IMR-90 (cell line): ENCODE data around the gene CGRRF1. TPM values are rescaled to one million over a fixed set of nuclear protein-coding genes. Genes with fewer than 3 reads are reported as not detected.

Experiments used
- ATAC-seq: fragments of 200-7000 bp; cut with Tn5 transposase; 2 replicates; pipeline ENCODE4 v1.9.1; 2020; ENCODE audit warnings: low read depth, mild to moderate bottlenecking, moderate library complexity
- BruUV-seq: library from RNA; stranded (reverse); fragments of 400-500 nt; replicated peaks from 2 replicates; lab custom pipeline; 2021; lab: Mats Ljungman, UMichigan
- CTCF ChIA-PET: fragments of 300-600 bp; formaldehyde crosslinking; extraction: SDS; loops from one replicate; lab custom pipeline; 2021; ENCODE audit warnings: antibody characterized with exemption; lab: Yijun Ruan, JAX
- POLR2A ChIA-PET: fragments of 300-600 bp; sonication (Branson Sonifier 250); formaldehyde crosslinking; loops from one replicate; lab custom pipeline; 2022; ENCODE audit warnings: antibody characterized with exemption; ENCODE audit not compliant: unreplicated experiment; lab: Charles Lee
- DNase-seq: peaks from one replicate; pipeline ENCODE4 v3.0.0; 2013
- H2AFZ ChIP-seq: replicated peaks from 2 replicates; pipeline ENCODE3; 2013; ENCODE audit warnings: low read length, mild to moderate bottlenecking; ENCODE audit not compliant: poor library complexity
- H2AK5ac ChIP-seq: 2 replicates; pipeline ENCODE4 v1.6.1; 2013; ENCODE audit warnings: low read depth, low read length, inconsistent platforms
- H2AK9ac ChIP-seq: replicated peaks from 2 replicates; pipeline ENCODE3; 2013; ENCODE audit warnings: mild to moderate bottlenecking, low read depth, low read length, moderate library complexity; ENCODE audit not compliant: poor library complexity
- H2BK120ac ChIP-seq: 2 replicates; pipeline ENCODE4 v1.6.1; 2013; ENCODE audit warnings: low read depth, low read length, inconsistent platforms
- H2BK15ac ChIP-seq: 3 replicates; pipeline ENCODE4 v1.6.1; 2013; ENCODE audit warnings: low read depth, low read length, inconsistent platforms
- H2BK20ac ChIP-seq: 2 replicates; pipeline ENCODE4 v1.6.1; 2013; ENCODE audit warnings: low read depth, mild to moderate bottlenecking, inconsistent platforms, low read length, moderate library complexity
- H2BK5ac ChIP-seq: 2 replicates; pipeline ENCODE4 v1.6.1; 2013; ENCODE audit warnings: mild to moderate bottlenecking, low read depth, low read length, inconsistent platforms; ENCODE audit not compliant: poor library complexity, severe bottlenecking
- H3K14ac ChIP-seq: replicated peaks from 2 replicates; pipeline ENCODE4 v1.6.1; 2013; ENCODE audit warnings: low read depth, low read length, inconsistent platforms
- H3K18ac ChIP-seq: 2 replicates; pipeline ENCODE4 v1.6.1; 2013; ENCODE audit warnings: low read depth, low read length, control low read depth
- H3K23ac ChIP-seq: 2 replicates; pipeline ENCODE4 v1.6.1; 2013; ENCODE audit warnings: low read depth, low read length, inconsistent platforms
- H3K27ac ChIP-seq: 2 replicates; pipeline ENCODE4 v1.5.1; 2013; ENCODE audit warnings: mild to moderate bottlenecking, control low read depth, low read length; ENCODE audit not compliant: insufficient read depth
- H3K27me3 ChIP-seq: 2 replicates; pipeline ENCODE4 v1.6.1; 2013; ENCODE audit warnings: low read length; ENCODE audit not compliant: control insufficient read depth, insufficient read depth
- H3K36me3 ChIP-seq: 2 replicates; pipeline ENCODE4 v1.6.1; 2013; ENCODE audit warnings: low read length, mixed read lengths; ENCODE audit not compliant: control insufficient read depth, insufficient read depth
- H3K4ac ChIP-seq: 2 replicates; pipeline ENCODE4 v1.6.1; 2013; ENCODE audit warnings: low read depth, low read length, inconsistent platforms
- H3K4me1 ChIP-seq: 2 replicates; pipeline ENCODE4 v1.6.1; 2013; ENCODE audit warnings: low read length, mixed read lengths; ENCODE audit not compliant: control insufficient read depth, insufficient read depth
- H3K4me2 ChIP-seq: 2 replicates; pipeline ENCODE4 v1.6.1; 2013; ENCODE audit warnings: low read depth, mild to moderate bottlenecking, control low read depth, low read length, moderate library complexity
- H3K4me3 ChIP-seq: 2 replicates; pipeline ENCODE4 v1.5.1; 2013; ENCODE audit warnings: low read depth, mild to moderate bottlenecking, control low read depth, low read length, moderate library complexity; ENCODE audit not compliant: insufficient read depth
- H3K56ac ChIP-seq: 2 replicates; pipeline ENCODE4 v1.6.1; 2013; ENCODE audit warnings: low read length, inconsistent platforms; ENCODE audit not compliant: insufficient read depth; ENCODE audit errors: extremely low read depth
- H3K79me1 ChIP-seq, 2 experiments: 2 replicates each; pipeline ENCODE4 v1.6.1; 2013; ENCODE audit warnings: low read length in 2 of 2, inconsistent platforms in 1 of 2, low read depth in 1 of 2
- H3K9ac ChIP-seq: 2 replicates; pipeline ENCODE4 v1.6.1; 2013; ENCODE audit warnings: low read depth, low read length, control low read depth
- H3K9me1 ChIP-seq: 2 replicates; pipeline ENCODE4 v1.6.1; 2013; ENCODE audit warnings: low read length, inconsistent platforms; ENCODE audit not compliant: insufficient read depth
- H3K9me3 ChIP-seq: 2 replicates; pipeline ENCODE4 v1.6.1; 2013; ENCODE audit warnings: low read length; ENCODE audit not compliant: control insufficient read depth, insufficient read depth
- H4K20me1 ChIP-seq: 2 replicates; pipeline ENCODE4 v1.6.1; 2013; ENCODE audit warnings: low read length, inconsistent platforms; ENCODE audit not compliant: insufficient read depth
- H4K5ac ChIP-seq: 2 replicates; pipeline ENCODE4 v1.6.1; 2013; ENCODE audit warnings: mild to moderate bottlenecking, low read depth, low read length, control low read depth
- H4K8ac ChIP-seq, 2 experiments: 2 replicates each; pipeline ENCODE4 v1.6.1; 2013; ENCODE audit warnings: low read depth in 2 of 2, low read length in 2 of 2, control low read depth in 1 of 2, inconsistent platforms in 1 of 2
- H4K91ac ChIP-seq: 2 replicates; pipeline ENCODE4 v1.6.1; 2013; ENCODE audit warnings: low read depth, low read length, inconsistent platforms; ENCODE audit not compliant: insufficient read depth
- BHLHE40 ChIP-seq: fragments of 150-350 bp; IDR thresholded peaks from 2 replicates; pipeline ENCODE4 v1.6.1; 2016; ENCODE audit warnings: mild to moderate bottlenecking, low read depth, low read length
- ELK1 ChIP-seq: fragments of 150-350 bp; IDR thresholded peaks from 2 replicates; pipeline ENCODE4 v1.6.1; 2016; ENCODE audit warnings: low read depth, mild to moderate bottlenecking, low read length, moderate library complexity, borderline replicate concordance
- POLR2A ChIP-seq: IDR thresholded peaks from 2 replicates; pipeline ENCODE4 v1.6.1; 2012; ENCODE audit warnings: mild to moderate bottlenecking, low read depth, low read length
- RAD21 ChIP-seq: IDR thresholded peaks from 2 replicates; pipeline ENCODE4 v1.6.1; 2012; ENCODE audit warnings: low read length, improper control_type of control experiment
- SMC3 ChIP-seq: fragments of 150-350 bp; IDR thresholded peaks from 2 replicates; pipeline ENCODE4 v1.6.1; 2016; ENCODE audit warnings: low read depth, mild to moderate bottlenecking, antibody characterized with exemption, low read length, moderate library complexity
- WGBS, 2 experiments: methylation state at CpG; one replicate each; pipeline versions ENCODE4 v1.1.5 to v1.1.7; 2013; ENCODE audit warnings: missing lambda C conversion rate in 2 of 2; ENCODE audit not compliant: insufficient read length in 1 of 2; ENCODE audit errors: extremely low coverage in 2 of 2; 5-methylcytosine and 5-hydroxymethylcytosine counted together
- dilution Hi-C: fragments of 300-500 bp; cut with HindIII; formaldehyde crosslinking; loops from one replicate; pipeline ENCODE4 v1.14.3; 2018; ENCODE audit warnings: low sequenced_read_pairs; ENCODE audit not compliant: unreplicated experiment
- in situ Hi-C: fragments of 300-500 bp; cut with MboI; formaldehyde crosslinking; loops from 3 replicates; pipeline ENCODE4 v1.14.3; 2019; ENCODE audit warnings: low sequenced_read_pairs, inconsistent platforms, mixed read lengths
- intact Hi-C: fragments of 100-400 bp; cut with micrococcal nuclease; formaldehyde crosslinking; loops from 2 replicates; pipeline ENCODE4 v1.10.0; 2022
- polyA plus RNA-seq, 3 experiments: library from polyadenylated mRNA; depleted of rRNA; stranded (reverse); fragments of >200 nt; gene quantifications; 2 replicates each; pipeline ENCODE4 v1.2.3, GENCODE V29; 2012; ENCODE audit warnings: low replicate concordance in 1 of 3
- total RNA-seq: library from RNA; depleted of rRNA; stranded (reverse); fragments of >200 nt; gene quantifications from 2 replicates; pipeline ENCODE4 v1.2.3, GENCODE V29; 2012
- TF ChIP-seq, protein P1 (sequence below): conservative IDR thresholded peaks from 2 replicates; pipeline ENCODE4 v1.5.1; 2012; ENCODE audit warnings: mild to moderate bottlenecking, low read depth, low read length, improper control_type of control experiment

The CGRRF1 gene
- total and polyA plus RNA-seq, 2 of the 4 experiments (the other 2 are of a cell fraction), result 6.0 to 13.8 TPM

DNA sequence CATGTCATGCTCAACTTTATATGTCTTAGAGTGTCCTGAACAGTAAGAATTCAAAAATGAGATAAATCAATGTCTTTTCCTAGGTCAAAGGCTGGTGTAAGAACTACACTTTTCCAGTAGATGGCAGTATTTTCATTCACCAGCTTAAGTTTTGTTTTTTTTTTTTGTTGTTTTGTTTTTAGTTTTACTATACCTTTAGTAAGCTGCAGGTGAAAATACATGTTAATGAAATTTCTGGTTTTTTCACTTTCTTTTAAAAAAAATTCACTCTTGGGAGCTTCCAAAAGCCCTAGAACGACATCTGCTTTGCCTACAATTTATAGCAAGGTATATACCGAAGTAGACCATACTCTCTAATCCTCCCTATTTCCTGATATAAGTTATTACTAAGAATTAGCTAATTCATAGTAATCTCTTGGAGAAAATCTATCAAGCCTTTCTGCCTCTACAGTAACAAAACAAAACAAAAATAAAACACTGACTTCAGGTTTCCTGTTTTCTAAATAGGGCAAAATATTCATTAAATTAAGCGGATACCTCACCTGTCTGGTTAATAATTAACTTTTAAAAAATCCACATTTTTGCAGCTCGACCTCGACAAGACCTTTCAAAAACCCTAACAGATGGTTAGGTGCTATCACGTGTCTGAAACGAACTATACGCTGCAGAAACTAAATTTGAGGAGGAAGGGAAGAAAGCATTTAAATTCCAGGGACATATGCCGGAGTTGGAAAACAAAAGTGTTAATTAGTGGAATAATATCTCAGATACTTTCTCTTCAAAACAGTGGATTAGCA is 54.6 kb downstream of the CGRRF1 start:
- Histone ChIP-seq H2BK20ac (no peak overlapping the region; the same call in 1 of the 2 replicates), H4K91ac (no peak overlapping the region), H2AK9ac (no peak overlapping the region), H3K56ac (peak overlapping the region; percentile 32; the same call in 1 of the 2 replicates), H2AFZ (no peak overlapping the region), H2AK5ac (no peak overlapping the region; the same call in 1 of the 2 replicates), H3K27me3 (no peaks in the 10 kb centered on the region), H3K18ac (peak overlapping the region; percentile 43; the same call in 1 of the 2 replicates), H3K27ac (peak overlapping the region; percentile 32; the same call in 1 of the 2 replicates), H3K4me1 (peaks cover 4% of the 10 kb centered on the region), H3K9ac (peak overlapping the region; percentile 77; the same call in 1 of the 2 replicates), H3K9me1 (no peaks in the 10 kb centered on the region), H3K4me2 (peak overlapping the region; percentile 90), H2BK15ac (no peak overlapping the region), H2BK120ac (peak overlapping the region; percentile 58; the same call in 1 of the 2 replicates), H3K4ac (peak overlapping the region; percentile 79; the same call in 1 of the 2 replicates), H3K79me1 (peaks cover 0 to 23% of the 10 kb centered on the region in 2 experiments; a peak in 2 of 4 replicates), H3K14ac (peak overlapping the region; percentile 58), H4K8ac (no peak overlapping the region), H3K23ac (peak overlapping the region; percentile 58; the same call in 1 of the 2 replicates), H3K9me3 (no peaks in the 10 kb centered on the region), H3K4me3 (peak overlapping the region; percentile 94), H2BK5ac (peak overlapping the region; percentile 87), H4K20me1 (peaks cover 7% of the 10 kb centered on the region), H3K36me3 (peaks cover 2% of the 10 kb centered on the region; the same call in 1 of the 2 replicates), H4K5ac (no peak overlapping the region)
- ATAC-seq (no peak), DNase-seq (peak; percentile 48)
- intact Hi-C loops, result loop anchor here (1.0 kb wide), 3 partner anchors 209 to 329 kb away; no protein-coding TSS in a partner anchor
- in situ Hi-C loops, result no loop called here
- BruUV-seq, result TSS peak; percentile 73
- dilution Hi-C loops, result no loop called here
- CTCF ChIA-PET, result interaction anchor here (0.5 to 3.2 kb wide), 16 partner anchors 10 to 243 kb away, joined by 3 to 17 read pairs (median 4); no protein-coding TSS in a partner anchor
- POLR2A ChIA-PET, result interaction anchor here (0.6 kb wide), 1 partner anchor 205 kb away, joined by 10 read pairs; no protein-coding TSS in a partner anchor
- WGBS, 2 experiments, result no CpG with 5 or more reads among the region's 9 CpGs
- TF ChIP-seq RAD21 (peak; percentile 78), ELK1 (no peak), POLR2A (no peak), SMC3 (peak; percentile 71), BHLHE40 (no peak)
- TF ChIP-seq, protein P1, sequence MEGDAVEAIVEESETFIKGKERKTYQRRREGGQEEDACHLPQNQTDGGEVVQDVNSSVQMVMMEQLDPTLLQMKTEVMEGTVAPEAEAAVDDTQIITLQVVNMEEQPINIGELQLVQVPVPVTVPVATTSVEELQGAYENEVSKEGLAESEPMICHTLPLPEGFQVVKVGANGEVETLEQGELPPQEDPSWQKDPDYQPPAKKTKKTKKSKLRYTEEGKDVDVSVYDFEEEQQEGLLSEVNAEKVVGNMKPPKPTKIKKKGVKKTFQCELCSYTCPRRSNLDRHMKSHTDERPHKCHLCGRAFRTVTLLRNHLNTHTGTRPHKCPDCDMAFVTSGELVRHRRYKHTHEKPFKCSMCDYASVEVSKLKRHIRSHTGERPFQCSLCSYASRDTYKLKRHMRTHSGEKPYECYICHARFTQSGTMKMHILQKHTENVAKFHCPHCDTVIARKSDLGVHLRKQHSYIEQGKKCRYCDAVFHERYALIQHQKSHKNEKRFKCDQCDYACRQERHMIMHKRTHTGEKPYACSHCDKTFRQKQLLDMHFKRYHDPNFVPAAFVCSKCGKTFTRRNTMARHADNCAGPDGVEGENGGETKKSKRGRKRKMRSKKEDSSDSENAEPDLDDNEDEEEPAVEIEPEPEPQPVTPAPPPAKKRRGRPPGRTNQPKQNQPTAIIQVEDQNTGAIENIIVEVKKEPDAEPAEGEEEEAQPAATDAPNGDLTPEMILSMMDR, result peak; percentile 82
